GM12873 (cell line): ENCODE data around the gene SIL1.

Source experiments
- TF ChIP-seq, protein P1 (sequence below): IDR thresholded peaks from 2 replicates; pipeline ENCODE4 v1.5.1; 2012; ENCODE audit warnings: low read depth, mild to moderate bottlenecking, moderate library complexity, low read length, control low read depth; ENCODE audit not compliant: insufficient read depth; ENCODE audit errors: missing control alignments

Gene SIL1

DNA sequence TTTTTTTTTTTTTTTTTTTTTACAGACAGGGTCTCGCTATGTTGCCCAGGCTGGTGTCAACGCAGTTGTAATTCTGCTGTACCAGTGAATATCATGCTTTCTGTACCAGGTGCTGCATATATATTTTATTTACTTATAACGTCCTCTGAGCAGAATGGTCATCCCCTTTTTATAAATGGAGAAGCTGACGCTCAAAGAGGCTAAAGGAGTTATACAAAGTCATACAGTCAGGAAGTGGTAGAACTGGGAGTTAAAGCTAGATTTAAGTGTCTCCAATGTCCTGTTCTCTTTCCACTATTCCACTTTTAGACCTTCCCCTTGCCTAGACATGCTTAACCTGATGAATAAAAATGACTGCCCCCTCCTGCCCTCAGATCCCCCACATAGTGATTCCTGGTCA, 1.2 kb upstream of the SIL1 start:
- TF ChIP-seq, protein P1, sequence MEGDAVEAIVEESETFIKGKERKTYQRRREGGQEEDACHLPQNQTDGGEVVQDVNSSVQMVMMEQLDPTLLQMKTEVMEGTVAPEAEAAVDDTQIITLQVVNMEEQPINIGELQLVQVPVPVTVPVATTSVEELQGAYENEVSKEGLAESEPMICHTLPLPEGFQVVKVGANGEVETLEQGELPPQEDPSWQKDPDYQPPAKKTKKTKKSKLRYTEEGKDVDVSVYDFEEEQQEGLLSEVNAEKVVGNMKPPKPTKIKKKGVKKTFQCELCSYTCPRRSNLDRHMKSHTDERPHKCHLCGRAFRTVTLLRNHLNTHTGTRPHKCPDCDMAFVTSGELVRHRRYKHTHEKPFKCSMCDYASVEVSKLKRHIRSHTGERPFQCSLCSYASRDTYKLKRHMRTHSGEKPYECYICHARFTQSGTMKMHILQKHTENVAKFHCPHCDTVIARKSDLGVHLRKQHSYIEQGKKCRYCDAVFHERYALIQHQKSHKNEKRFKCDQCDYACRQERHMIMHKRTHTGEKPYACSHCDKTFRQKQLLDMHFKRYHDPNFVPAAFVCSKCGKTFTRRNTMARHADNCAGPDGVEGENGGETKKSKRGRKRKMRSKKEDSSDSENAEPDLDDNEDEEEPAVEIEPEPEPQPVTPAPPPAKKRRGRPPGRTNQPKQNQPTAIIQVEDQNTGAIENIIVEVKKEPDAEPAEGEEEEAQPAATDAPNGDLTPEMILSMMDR: no peak

- TF ChIP-seq, protein P1: no peak
Measured at GRCh38 chr5:139196296-139196956, 1.7 kb downstream of the SIL1 start.

DNA sequence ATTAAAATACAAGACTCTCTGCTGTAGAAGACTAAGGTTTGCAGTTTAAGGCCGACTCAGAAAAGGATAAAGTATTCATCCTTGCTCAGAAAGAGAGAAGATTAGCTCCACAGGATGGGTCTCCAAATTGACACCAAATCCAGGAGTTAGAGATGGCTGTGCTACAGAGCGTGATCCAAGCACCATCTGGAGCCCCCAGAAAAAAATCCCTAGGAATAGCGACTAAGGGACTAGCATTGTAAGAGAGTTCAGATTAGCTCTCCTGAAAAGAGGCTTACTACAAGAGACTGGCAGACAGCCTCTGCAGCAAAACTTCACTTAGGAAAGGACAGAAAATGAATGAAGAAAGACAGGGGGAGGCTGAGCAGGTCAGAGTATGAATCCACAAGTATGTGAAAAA, 3.7 kb downstream of the SIL1 start:
- TF ChIP-seq, protein P1: no peak

DNA sequence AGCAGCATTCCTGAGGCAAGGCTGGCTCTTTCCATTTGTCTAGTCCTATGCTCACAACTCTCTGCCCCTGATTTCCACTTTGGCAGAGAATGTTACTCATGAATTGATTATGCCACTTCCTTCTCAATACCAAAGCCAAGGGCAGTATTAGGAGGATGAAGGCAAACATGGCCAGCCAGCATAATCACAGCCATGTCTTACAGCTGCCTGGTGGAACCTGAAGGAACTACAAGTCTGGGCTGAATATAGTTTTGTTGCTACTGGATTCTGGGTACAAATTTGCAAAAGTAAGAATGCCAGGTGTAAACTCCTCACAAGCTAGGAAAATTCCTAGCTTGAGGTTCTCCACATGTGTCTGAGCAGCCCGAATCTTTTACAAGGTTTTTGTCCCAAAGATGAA, 4.2 kb downstream of the SIL1 start:
- TF ChIP-seq, protein P1: peak; percentile 63

DNA sequence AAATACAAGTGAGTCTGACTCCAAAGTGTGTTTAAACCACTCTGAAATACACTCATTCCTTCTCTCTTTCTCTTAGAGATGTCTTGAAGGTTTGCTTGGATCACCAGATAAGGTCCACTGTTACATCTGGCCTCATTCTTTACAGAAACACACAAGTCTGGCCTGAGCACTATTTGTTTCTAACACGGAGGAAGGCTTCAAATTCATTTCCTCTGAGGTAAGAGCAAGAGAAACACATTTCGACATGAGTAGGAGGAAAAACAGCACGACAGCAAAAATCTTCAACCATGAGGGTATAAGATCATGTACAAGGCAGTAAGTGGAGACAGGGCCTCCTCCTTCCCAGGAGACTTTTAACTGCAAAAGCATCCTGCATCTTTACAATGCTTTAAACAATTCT, 8.0 kb downstream of the SIL1 start:
- TF ChIP-seq, protein P1: no peak

DNA sequence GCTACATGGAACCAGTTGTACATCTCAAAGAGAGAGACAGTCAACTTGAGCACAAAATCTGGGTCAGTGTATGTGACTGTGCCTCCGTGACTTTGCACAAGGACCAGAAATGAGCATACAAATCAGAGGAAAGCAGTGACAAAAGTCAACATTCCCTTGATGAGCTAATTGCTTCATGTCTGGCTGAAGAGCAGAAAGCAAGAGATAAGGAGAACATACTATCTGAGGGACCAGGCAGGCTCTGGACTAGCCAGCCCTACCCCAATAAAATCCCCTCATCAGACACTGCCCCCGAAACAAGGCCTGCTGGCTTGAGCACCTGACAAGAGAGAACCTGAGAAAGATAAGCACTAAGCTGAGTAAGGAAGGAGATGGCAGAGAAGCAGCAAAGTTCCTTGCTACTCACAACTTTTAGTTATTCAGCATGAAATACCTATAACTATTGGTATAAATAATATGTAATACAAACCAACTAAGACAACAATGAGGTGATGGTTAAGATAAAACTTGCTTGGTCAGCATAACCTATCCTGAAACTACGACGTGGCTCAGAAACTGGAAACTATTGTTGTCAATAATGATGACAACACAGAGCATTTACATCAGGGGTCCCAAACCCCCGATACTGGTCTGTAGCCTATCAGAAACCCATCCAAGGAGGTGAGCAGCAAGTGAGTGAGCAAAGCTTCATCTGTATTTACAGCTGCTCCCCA, 9.5 kb downstream of the SIL1 start:
- TF ChIP-seq, protein P1: no peak

DNA sequence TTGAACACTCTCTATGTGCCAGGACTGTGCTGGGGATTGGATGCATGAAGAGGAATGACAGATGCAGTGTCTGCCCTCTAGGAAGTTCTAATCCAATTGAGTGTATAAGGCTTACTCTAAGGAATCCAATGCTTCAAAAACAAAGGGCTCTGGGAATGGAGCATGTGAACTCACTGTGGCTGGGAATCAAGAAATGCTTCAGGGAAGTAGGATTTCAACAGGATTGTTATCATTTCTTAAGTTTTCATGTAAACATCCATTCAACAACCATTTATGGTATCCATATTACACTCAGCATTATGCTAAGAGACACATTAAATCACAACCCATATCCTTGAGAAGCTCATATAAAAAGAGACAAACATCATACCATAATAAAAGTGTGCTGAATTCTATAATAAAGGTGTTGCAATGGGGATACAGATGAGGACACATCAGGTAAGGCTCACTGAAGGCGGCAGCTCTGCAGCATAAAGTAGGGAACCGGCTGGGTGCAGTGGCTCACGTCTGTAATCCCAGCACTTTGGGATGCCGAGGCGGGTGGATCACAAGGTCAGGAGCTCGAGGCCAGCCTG, 11.3 kb downstream of the SIL1 start:
- TF ChIP-seq, protein P1: no peak
